Calu3 (cell line): Measurements from ENCODE around the gene NEK5. TPM values are rescaled to one million over a fixed set of nuclear protein-coding genes. Genes with fewer than 3 reads are reported as not detected.

ENCODE experiments used
- BruUV-seq: library from RNA; stranded (reverse); fragments of 400-500 nt; replicated peaks from 2 replicates; lab custom pipeline; 2021; lab: Mats Ljungman, UMichigan
- CTCF ChIA-PET: fragments of 300-600 bp; sonication (Branson Sonifier 250); formaldehyde crosslinking; loops from one replicate; lab custom pipeline; 2022; ENCODE audit warnings: antibody characterized with exemption; lab: Charles Lee
- DNase-seq: peaks from one replicate; pipeline ENCODE4 v3.0.0; 2022
- H3K27ac Mint-ChIP-seq: one replicate; pipeline ENCODE4 v1.8.0; 2022; ENCODE audit warnings: mixed read lengths; ENCODE audit not compliant: unreplicated experiment
- H3K27me3 Mint-ChIP-seq: one replicate; pipeline ENCODE4 v1.8.0; 2022; ENCODE audit warnings: mixed read lengths; ENCODE audit not compliant: unreplicated experiment
- H3K36me3 Mint-ChIP-seq: one replicate; pipeline ENCODE4 v1.8.0; 2022; ENCODE audit warnings: mild to moderate bottlenecking, moderate library complexity, mixed read lengths; ENCODE audit not compliant: insufficient read depth, unreplicated experiment
- H3K4me1 Mint-ChIP-seq: one replicate; pipeline ENCODE4 v1.8.0; 2022; ENCODE audit warnings: mild to moderate bottlenecking, low read depth, mixed read lengths; ENCODE audit not compliant: unreplicated experiment
- H3K4me3 Mint-ChIP-seq: one replicate; pipeline ENCODE4 v1.8.0; 2022; ENCODE audit warnings: mild to moderate bottlenecking, low read depth, moderate library complexity, mixed read lengths; ENCODE audit not compliant: unreplicated experiment
- H3K9me3 Mint-ChIP-seq: one replicate; pipeline ENCODE4 v1.8.0; 2022; ENCODE audit warnings: low read depth, mixed read lengths; ENCODE audit not compliant: unreplicated experiment
- CTCF ChIP-seq: fragments of 200-600 bp; IDR thresholded peaks from one replicate; pipeline ENCODE4 v1.8.0; 2022; ENCODE audit warnings: antibody characterized with exemption; ENCODE audit not compliant: unreplicated experiment
- intact Hi-C: fragments of 100-400 bp; cut with micrococcal nuclease; formaldehyde crosslinking; loops from one replicate; pipeline ENCODE4 v1.10.0; 2022; ENCODE audit not compliant: unreplicated experiment
- total RNA-seq: library from RNA; stranded (reverse); gene quantifications from 2 replicates; pipeline ENCODE4 v1.2.3, GENCODE V29; 2022

Gene NEK5
- total RNA-seq, 1 experiment from 2014 or later, result 0.38 TPM

DNA sequence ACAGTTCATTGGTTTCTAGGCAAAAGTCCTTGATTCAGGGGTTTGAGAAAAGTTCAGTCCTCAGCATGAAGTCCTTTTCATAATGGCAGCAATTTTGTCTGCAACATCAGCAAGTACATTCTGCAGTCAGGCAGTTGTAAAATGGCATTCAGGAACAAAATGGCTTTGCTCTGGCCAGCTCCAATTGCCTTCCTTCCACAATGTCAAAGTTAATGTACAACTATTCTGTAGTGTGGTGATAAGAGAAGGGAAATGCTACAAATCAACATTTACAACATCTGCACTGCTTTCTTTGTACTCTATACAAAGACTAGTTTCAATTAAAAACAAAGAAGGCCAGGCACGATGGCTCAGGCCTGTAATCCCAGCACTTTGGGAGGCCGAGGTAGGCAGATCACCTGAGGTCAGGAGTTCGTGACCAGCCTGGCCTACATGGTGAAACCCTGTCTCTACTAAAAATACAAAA, 32.3 kb upstream of the NEK5 start:
- no peaks in the 10 kb centered on the region for H3K9me3 Mint-ChIP-seq
- TF ChIP-seq CTCF, result no peak
- H3K36me3 Mint-ChIP-seq, result peaks cover 15% of the 10 kb centered on the region
- intact Hi-C loops, result no loop called here
- no peak for DNase-seq
- no TSS peak for BruUV-seq
- peaks cover 22% of the 10 kb centered on the region for H3K4me1 Mint-ChIP-seq
- no peak overlapping the region for H3K27ac Mint-ChIP-seq
- H3K27me3 Mint-ChIP-seq, result peaks cover 13% of the 10 kb centered on the region
- no peak overlapping the region for H3K4me3 Mint-ChIP-seq
- CTCF ChIA-PET, result no interaction called here

DNA sequence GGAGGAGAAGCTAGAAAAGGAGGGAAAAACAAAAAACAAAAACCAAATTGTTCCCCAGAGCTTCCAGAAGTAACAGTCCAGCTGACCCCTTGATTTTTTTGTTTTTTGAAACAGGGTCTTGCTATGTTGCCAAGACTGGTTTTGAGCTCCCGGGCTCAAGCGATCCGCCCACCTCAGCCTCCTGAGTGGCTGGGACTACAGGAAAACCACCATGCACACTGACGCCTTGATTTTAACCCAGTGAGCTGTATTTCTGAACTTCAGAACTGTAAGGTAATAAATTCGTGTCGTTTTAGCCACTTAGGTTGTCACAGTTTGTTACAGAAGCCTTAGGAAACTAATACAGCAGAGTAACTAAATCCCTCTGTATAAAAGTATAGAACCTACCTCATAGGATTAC, 31.6 kb upstream of the NEK5 start:
- Mint-ChIP-seq H3K27me3 (peaks cover 13% of the 10 kb centered on the region), H3K4me1 (peaks cover 22% of the 10 kb centered on the region), H3K4me3 (no peak overlapping the region), H3K9me3 (no peaks in the 10 kb centered on the region), H3K36me3 (peaks cover 15% of the 10 kb centered on the region), H3K27ac (no peak overlapping the region)
- DNase-seq, result no peak
- CTCF ChIA-PET, result no interaction called here
- no TSS peak for BruUV-seq
- intact Hi-C loops, result no loop called here
- no peak for TF ChIP-seq CTCF

DNA sequence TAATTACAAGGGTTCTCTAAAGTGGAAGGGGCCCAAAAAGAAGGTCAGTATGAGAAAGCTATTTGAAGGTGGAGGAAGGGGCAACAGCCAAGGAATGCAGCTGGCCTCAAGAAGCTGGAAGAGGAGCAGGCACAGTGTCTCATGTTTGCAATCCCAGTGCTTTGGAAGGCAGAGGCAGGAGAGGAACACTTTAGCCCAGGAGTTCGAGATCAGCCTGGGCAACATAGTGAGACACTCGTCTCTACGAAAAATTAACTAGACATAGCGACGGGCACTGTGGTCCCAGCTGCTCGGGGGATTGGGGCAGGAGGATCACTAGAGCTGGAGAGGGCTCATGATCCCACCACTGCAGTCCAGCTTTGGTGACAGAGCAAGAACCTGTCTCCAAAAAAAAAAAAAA, 31.2 kb upstream of the NEK5 start:
- intact Hi-C loops, result no loop called here
- H3K9me3 Mint-ChIP-seq, result no peaks in the 10 kb centered on the region
- peaks cover 22% of the 10 kb centered on the region for H3K4me1 Mint-ChIP-seq
- no peak for DNase-seq
- H3K27ac Mint-ChIP-seq, result no peak overlapping the region
- CTCF ChIA-PET, result no interaction called here
- H3K27me3 Mint-ChIP-seq, result peaks cover 13% of the 10 kb centered on the region
- no peak for TF ChIP-seq CTCF
- peak overlapping the region; percentile 68 for H3K4me3 Mint-ChIP-seq
- H3K36me3 Mint-ChIP-seq, result peaks cover 15% of the 10 kb centered on the region
- BruUV-seq, result no TSS peak

DNA sequence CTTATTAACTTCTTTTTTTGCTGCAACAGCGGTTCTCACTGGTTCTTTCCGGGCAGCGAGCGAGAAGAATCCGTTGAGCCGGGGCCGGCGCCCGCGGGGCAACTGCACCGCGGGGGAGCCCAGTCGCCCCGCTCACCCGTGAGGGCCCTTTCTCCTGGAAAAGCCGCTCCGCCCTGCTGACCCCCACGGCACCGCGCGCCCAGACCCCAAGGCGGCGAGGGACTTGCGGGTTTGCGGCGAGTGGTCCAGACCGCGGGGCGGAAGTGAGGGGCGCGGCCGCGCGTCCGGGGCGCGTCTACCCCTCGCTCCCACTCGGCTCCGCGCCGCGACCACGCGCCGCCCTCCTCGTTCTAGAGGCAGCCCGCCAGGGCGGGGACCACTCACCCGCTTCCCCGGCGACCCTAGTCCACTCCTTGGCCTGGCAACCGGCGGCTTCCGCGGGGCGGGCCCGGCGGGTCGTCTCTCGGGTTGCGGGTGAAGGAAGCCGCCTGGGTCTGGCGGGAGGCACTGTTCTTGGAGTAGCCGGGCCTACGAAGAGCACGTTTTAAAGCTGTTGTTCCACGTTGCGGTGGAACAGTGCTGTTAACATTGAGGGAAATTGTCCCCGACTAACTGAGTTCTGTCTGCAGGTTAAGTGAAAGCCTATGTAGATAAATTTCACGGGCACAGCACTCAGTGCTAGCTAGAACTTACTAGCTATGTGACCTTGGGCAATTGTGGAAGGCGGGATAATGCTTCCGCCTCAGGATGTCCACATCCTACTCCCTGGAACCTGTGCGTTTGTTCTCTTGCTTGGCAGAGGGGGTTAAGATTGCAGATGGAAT, 30.5 kb upstream of the NEK5 start, which contains the start of gene NEK3:
Gene NEK3, minus strand, starts transcription at position 439 of the 824 bp plus-strand sequence. CDS start 3,406 bp downstream, outside the sequence.
- Mint-ChIP-seq H3K36me3 (peaks cover 15% of the 10 kb centered on the region), H3K27ac (no peak within 1 kb of the TSS), H3K4me3 (peak within 1 kb of the TSS; percentile 68), H3K9me3 (no peaks in the 10 kb centered on the region), H3K27me3 (peaks cover 13% of the 10 kb centered on the region), H3K4me1 (peaks cover 22% of the 10 kb centered on the region)
- DNase-seq, result peak; percentile 33
- intact Hi-C loops, result no loop called here
- TF ChIP-seq CTCF, result no peak
- BruUV-seq, result no TSS peak
- CTCF ChIA-PET, result no interaction called here
